Measurements from ENCODE around the gene CALHM3. TPM values are rescaled to one million over a fixed set of nuclear protein-coding genes. Genes with fewer than 3 reads are reported as not detected.
"Not testable (repeated sequence)": the region's sequence is repeated elsewhere in the genome, so short reads cannot be mapped to it uniquely, and the experiment has no call there.

Gene CALHM3
- total RNA-seq, 1 donor from 2014 or later: not detected

GRCh38 chr10:103490986-103491314 is 11.9 kb upstream of the CALHM3 start:
- no peak for DNase-seq (ENCODE audit: low read depth)
- TF ChIP-seq, protein P1, sequence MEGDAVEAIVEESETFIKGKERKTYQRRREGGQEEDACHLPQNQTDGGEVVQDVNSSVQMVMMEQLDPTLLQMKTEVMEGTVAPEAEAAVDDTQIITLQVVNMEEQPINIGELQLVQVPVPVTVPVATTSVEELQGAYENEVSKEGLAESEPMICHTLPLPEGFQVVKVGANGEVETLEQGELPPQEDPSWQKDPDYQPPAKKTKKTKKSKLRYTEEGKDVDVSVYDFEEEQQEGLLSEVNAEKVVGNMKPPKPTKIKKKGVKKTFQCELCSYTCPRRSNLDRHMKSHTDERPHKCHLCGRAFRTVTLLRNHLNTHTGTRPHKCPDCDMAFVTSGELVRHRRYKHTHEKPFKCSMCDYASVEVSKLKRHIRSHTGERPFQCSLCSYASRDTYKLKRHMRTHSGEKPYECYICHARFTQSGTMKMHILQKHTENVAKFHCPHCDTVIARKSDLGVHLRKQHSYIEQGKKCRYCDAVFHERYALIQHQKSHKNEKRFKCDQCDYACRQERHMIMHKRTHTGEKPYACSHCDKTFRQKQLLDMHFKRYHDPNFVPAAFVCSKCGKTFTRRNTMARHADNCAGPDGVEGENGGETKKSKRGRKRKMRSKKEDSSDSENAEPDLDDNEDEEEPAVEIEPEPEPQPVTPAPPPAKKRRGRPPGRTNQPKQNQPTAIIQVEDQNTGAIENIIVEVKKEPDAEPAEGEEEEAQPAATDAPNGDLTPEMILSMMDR (IDR thresholded peaks at IDR 0.05; ENCODE audit: insufficient read depth, low read depth, low read length): no peak
- TF ChIP-seq EZH2 (IDR thresholded peaks at IDR 0.05; ENCODE audit: insufficient read depth, low read length): no peak
- H2AFZ ChIP-seq (ENCODE audit: low read depth, low read length): no peak overlapping the region
- H3K9ac ChIP-seq (ENCODE audit: low read length): no peak overlapping the region
- H3K4me2 ChIP-seq (ENCODE audit: low read length): no peak overlapping the region
- peaks cover 8% of the 10 kb centered on the region for H3K9me3 Mint-ChIP-seq (ENCODE audit: unreplicated experiment)
- H3K4me3 Mint-ChIP-seq (ENCODE audit: unreplicated experiment): peak overlapping the region; percentile 60
- H3K4me1 Mint-ChIP-seq (ENCODE audit: low read depth, unreplicated experiment): peaks cover 24% of the 10 kb centered on the region
- peaks cover 35% of the 10 kb centered on the region for H3K27me3 Mint-ChIP-seq (ENCODE audit: low read depth, unreplicated experiment)
- no peak for FAIRE-seq
- H3K4me1 ChIP-seq (ENCODE audit: insufficient read depth, low read length): peaks cover 19% of the 10 kb centered on the region
- no peaks in the 10 kb centered on the region for H3K36me3 Mint-ChIP-seq (ENCODE audit: low read depth, unreplicated experiment)
- no peak overlapping the region for H3K4me3 ChIP-seq (ENCODE audit: insufficient read depth, low read depth, low read length)
- H3K79me2 ChIP-seq (ENCODE audit: insufficient read depth, low read length): no peaks in the 10 kb centered on the region
- peaks cover 58% of the 10 kb centered on the region for H3K27me3 ChIP-seq (ENCODE audit: insufficient read depth, low read length)
- peaks cover 30% of the 10 kb centered on the region for H4K20me1 ChIP-seq (ENCODE audit: insufficient read depth, low read length)
- H3K9me3 ChIP-seq (ENCODE audit: insufficient read depth, low read depth, low read length): no peaks in the 10 kb centered on the region
- H3K27ac ChIP-seq (ENCODE audit: low read depth, low read length): no peak overlapping the region
- H3K27ac Mint-ChIP-seq (ENCODE audit: unreplicated experiment): peak overlapping the region; percentile 68
- no peaks in the 10 kb centered on the region for H3K36me3 ChIP-seq (ENCODE audit: insufficient read depth, low read length)

DNA sequence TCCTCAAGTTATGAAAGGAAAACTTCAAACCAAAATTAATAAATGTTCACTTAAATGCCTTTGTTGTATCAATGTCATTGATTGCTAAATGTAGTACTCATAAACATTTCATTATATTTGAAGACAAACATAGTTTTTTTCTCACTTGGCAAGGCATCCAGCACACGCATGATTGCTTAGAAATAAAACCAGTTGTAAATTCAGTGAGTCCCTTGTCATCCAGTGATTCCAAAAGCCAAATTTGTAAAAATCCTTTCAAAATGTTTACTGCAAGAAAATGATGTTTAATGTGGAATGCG is 8.3 kb upstream of the CALHM3 start:
- peaks cover 17% of the 10 kb centered on the region for H4K20me1 ChIP-seq (ENCODE audit: insufficient read depth, low read length)
- FAIRE-seq (no peak), DNase-seq (ENCODE audit: low read depth) (no peak)
- Mint-ChIP-seq H3K4me1 (ENCODE audit: low read depth, unreplicated experiment) (peaks cover 15% of the 10 kb centered on the region), H3K36me3 (ENCODE audit: low read depth, unreplicated experiment) (no peaks in the 10 kb centered on the region), H3K9me3 (ENCODE audit: unreplicated experiment) (peaks cover 4% of the 10 kb centered on the region), H3K27me3 (ENCODE audit: low read depth, unreplicated experiment) (peaks cover 24% of the 10 kb centered on the region), H3K27ac (ENCODE audit: unreplicated experiment) (no peak overlapping the region), H3K4me3 (ENCODE audit: unreplicated experiment) (no peak overlapping the region)
- no peaks in the 10 kb centered on the region for H3K36me3 ChIP-seq (ENCODE audit: insufficient read depth, low read length)
- TF ChIP-seq, protein P1 (IDR thresholded peaks at IDR 0.05; ENCODE audit: insufficient read depth, low read depth, low read length): no peak
- H3K4me1 ChIP-seq (ENCODE audit: insufficient read depth, low read length): peaks cover 8% of the 10 kb centered on the region
- H3K79me2 ChIP-seq (ENCODE audit: insufficient read depth, low read length): no peaks in the 10 kb centered on the region
- no peak overlapping the region for H3K4me3 ChIP-seq (ENCODE audit: insufficient read depth, low read depth, low read length)
- H3K9me3 ChIP-seq (ENCODE audit: insufficient read depth, low read depth, low read length): no peaks in the 10 kb centered on the region
- H2AFZ ChIP-seq (ENCODE audit: low read depth, low read length): no peak overlapping the region
- H3K9ac ChIP-seq (ENCODE audit: low read length): no peak overlapping the region
- no peak overlapping the region for H3K27ac ChIP-seq (ENCODE audit: low read depth, low read length)
- H3K4me2 ChIP-seq (ENCODE audit: low read length): no peak overlapping the region
- peaks cover 39% of the 10 kb centered on the region for H3K27me3 ChIP-seq (ENCODE audit: insufficient read depth, low read length)

- not testable (repeated sequence) for H2AFZ ChIP-seq (ENCODE audit: low read depth, low read length); H3K4me1 ChIP-seq (ENCODE audit: insufficient read depth, low read length); H3K4me3 ChIP-seq (ENCODE audit: insufficient read depth, low read depth, low read length); H3K36me3 ChIP-seq (ENCODE audit: insufficient read depth, low read length); FAIRE-seq; H3K9me3 ChIP-seq (ENCODE audit: insufficient read depth, low read depth, low read length); H3K79me2 ChIP-seq (ENCODE audit: insufficient read depth, low read length); H3K27ac ChIP-seq (ENCODE audit: low read depth, low read length); H3K36me3 Mint-ChIP-seq (ENCODE audit: low read depth, unreplicated experiment); H3K9me3 Mint-ChIP-seq (ENCODE audit: unreplicated experiment); H3K9ac ChIP-seq (ENCODE audit: low read length); H3K27ac Mint-ChIP-seq (ENCODE audit: unreplicated experiment); H3K4me2 ChIP-seq (ENCODE audit: low read length); DNase-seq (ENCODE audit: low read depth); H3K4me3 Mint-ChIP-seq (ENCODE audit: unreplicated experiment)
- Histone ChIP-seq H3K27me3 (ENCODE audit: insufficient read depth, low read length) (peaks cover 39% of the 10 kb centered on the region), H4K20me1 (ENCODE audit: insufficient read depth, low read length) (peaks cover 13% of the 10 kb centered on the region)
- Mint-ChIP-seq H3K4me1 (ENCODE audit: low read depth, unreplicated experiment) (peaks cover 11% of the 10 kb centered on the region), H3K27me3 (ENCODE audit: low read depth, unreplicated experiment) (peaks cover 24% of the 10 kb centered on the region)
Measured at GRCh38 chr10:103486635-103487409, 7.8 kb upstream of the CALHM3 start.
